SJSA1 (cell line): ENCODE results near the gene NCKAP5. TPM values are rescaled to one million over a fixed set of nuclear protein-coding genes. Genes with fewer than 3 reads are reported as not detected.

Experiments used
- DNase-seq, 2 experiments: peaks; one replicate each; pipeline ENCODE4 v3.0.0-alpha.2; 2015 to 2020; ENCODE audit warnings: low spot score in 2 of 2, low read depth in 1 of 2
- H3K27ac ChIP-seq: fragments of 250-450 bp; sonication (Bioruptor Pico); 2 replicates; pipeline ENCODE4 v1.5.1; 2020; ENCODE audit warnings: mild to moderate bottlenecking, moderate library complexity
- H3K27me3 ChIP-seq: fragments of 250-450 bp; sonication (Bioruptor Pico); replicated peaks from 2 replicates; pipeline ENCODE4 v1.5.1; 2020; ENCODE audit warnings: mild to moderate bottlenecking, moderate library complexity
- H3K36me3 ChIP-seq: fragments of 250-450 bp; sonication (Bioruptor Pico); 2 replicates; pipeline ENCODE4 v1.5.1; 2020; ENCODE audit warnings: mild to moderate bottlenecking
- H3K4me1 ChIP-seq: fragments of 250-450 bp; sonication (Bioruptor Pico); replicated peaks from 2 replicates; pipeline ENCODE4 v1.6.1; 2021; ENCODE audit warnings: mild to moderate bottlenecking
- H3K4me3 ChIP-seq: fragments of 250-450 bp; sonication (Bioruptor Pico); 2 replicates; pipeline ENCODE4 v1.5.1; 2020; ENCODE audit warnings: mild to moderate bottlenecking
- H3K9me3 ChIP-seq: fragments of 250-450 bp; sonication (Bioruptor Pico); replicated peaks from 2 replicates; pipeline ENCODE4 v1.5.1; 2020; ENCODE audit warnings: mild to moderate bottlenecking
- total RNA-seq: library from RNA; depleted of rRNA; stranded (reverse); fragments of >200 nt; shearing (Covaris generic); gene quantifications from 2 replicates; pipeline ENCODE4 v1.2.3, GENCODE V29; 2014

The NCKAP5 gene
- total RNA-seq, 1 experiment from 2014 or later = 2.5 TPM

DNA sequence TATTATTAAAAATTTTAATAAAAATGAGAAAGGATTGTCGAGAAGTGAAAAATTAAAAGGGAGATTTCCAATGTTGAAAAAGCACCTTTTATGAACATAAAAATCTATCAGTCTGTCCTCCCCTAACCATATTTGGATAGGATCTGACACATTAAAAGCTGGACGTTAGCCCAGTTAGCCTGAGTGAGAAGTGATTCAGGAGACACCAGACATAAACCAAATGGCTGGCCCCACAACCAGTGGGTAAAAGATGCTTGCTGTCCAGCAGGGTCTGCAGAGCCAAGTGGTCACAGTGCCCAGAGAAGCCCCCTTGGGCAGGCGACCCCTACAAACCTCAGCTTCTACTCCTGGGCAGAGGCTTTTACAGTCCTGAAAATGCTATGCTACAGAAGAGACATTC is 644.5 kb downstream of the NCKAP5 start:
- DNase-seq = no peak
- Histone ChIP-seq H3K4me1 (no peaks in the 10 kb centered on the region), H3K36me3 (no peaks in the 10 kb centered on the region), H3K9me3 (no peaks in the 10 kb centered on the region), H3K27me3 (no peaks in the 10 kb centered on the region), H3K4me3 (no peak overlapping the region), H3K27ac (no peak overlapping the region)

- H3K36me3 ChIP-seq = no peaks in the 10 kb centered on the region
- H3K4me1 ChIP-seq = no peaks in the 10 kb centered on the region
- DNase-seq = no peak
- H3K27ac ChIP-seq = no peak overlapping the region
- H3K9me3 ChIP-seq = no peaks in the 10 kb centered on the region
- no peak overlapping the region for H3K4me3 ChIP-seq
- H3K27me3 ChIP-seq = no peaks in the 10 kb centered on the region
Observed at GRCh38 chr2:132915812-132916549, 652.3 kb downstream of the NCKAP5 start.

DNA sequence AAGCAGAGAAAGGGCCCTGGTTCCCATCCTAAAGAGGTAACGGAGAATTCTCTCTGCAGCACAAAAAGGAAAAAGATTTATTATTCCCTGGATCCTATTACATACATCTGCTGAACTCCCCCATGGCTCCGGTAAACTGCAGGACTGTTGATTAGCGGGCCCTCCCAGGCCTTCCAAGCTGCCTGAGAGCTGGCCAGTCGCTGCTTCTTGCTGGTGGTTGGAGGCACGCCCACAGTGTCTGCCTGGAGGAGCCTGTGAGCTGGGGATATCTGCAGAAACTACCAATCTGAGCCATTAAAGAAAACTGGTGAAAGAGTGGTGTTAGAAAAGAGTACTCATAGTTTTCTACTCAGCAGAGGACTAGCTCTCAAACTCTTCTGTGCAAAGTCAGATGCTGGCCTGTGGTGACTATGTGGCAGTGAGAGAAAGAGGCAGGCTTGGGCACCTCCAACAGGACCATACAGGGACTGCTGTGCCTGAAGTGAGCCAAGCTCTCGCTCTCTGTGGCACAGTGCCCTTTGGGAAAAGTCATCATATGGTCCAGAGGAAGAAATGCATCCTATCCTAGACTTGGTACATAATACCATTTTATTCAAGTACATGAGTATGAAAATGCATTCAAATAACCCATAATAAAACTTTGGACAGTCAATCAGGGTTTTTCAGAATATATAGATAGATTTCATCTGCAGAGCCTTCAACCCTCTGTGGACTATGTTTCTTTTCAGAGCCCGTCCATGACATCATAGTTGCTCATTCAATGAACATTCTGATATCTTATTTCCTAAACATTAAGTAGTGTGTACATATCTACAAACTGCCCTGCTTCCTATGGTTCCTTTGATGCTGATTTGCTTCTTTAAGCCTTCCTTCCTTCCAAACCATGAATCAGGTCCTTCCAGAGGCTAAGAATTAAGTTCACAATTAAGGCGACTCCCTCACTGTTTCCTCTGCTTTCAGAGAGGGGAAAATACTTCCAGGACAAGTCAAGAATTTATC is 656.2 kb downstream of the NCKAP5 start:
- Histone ChIP-seq H3K4me1 (no peaks in the 10 kb centered on the region), H3K27me3 (no peaks in the 10 kb centered on the region), H3K27ac (no peak overlapping the region), H3K9me3 (no peaks in the 10 kb centered on the region), H3K36me3 (no peaks in the 10 kb centered on the region), H3K4me3 (no peak overlapping the region)
- DNase-seq = no peak

- H3K36me3 ChIP-seq = no peaks in the 10 kb centered on the region
- no peaks in the 10 kb centered on the region for H3K27me3 ChIP-seq
- no peak for DNase-seq
- no peak overlapping the region for H3K27ac ChIP-seq
- no peaks in the 10 kb centered on the region for H3K9me3 ChIP-seq
- H3K4me1 ChIP-seq = no peaks in the 10 kb centered on the region
- no peak overlapping the region for H3K4me3 ChIP-seq
Observed at GRCh38 chr2:132910432-132910831, 657.8 kb downstream of the NCKAP5 start.

DNA sequence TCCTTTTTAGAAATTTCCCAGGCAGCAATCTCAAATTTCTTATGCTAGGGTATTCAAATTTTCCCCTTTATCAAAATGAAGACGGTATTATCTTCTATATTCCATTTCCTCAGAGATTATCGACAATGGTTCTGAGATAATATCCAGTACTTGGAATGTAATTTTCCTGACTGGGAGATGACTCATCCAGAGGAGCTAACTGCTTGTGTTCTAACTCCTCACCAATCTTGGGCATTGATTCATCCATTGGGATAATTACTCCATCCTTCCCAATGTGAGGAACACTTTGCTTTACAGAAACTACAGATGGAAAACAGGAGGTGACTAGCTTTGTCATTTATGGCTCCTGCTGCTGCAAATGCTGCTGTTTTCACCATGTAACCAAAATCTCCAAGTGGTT is 658.8 kb downstream of the NCKAP5 start:
- no peak overlapping the region for H3K27ac ChIP-seq
- H3K9me3 ChIP-seq = no peaks in the 10 kb centered on the region
- H3K4me1 ChIP-seq = no peaks in the 10 kb centered on the region
- no peaks in the 10 kb centered on the region for H3K27me3 ChIP-seq
- H3K4me3 ChIP-seq = no peak overlapping the region
- no peak for DNase-seq
- no peaks in the 10 kb centered on the region for H3K36me3 ChIP-seq

DNA sequence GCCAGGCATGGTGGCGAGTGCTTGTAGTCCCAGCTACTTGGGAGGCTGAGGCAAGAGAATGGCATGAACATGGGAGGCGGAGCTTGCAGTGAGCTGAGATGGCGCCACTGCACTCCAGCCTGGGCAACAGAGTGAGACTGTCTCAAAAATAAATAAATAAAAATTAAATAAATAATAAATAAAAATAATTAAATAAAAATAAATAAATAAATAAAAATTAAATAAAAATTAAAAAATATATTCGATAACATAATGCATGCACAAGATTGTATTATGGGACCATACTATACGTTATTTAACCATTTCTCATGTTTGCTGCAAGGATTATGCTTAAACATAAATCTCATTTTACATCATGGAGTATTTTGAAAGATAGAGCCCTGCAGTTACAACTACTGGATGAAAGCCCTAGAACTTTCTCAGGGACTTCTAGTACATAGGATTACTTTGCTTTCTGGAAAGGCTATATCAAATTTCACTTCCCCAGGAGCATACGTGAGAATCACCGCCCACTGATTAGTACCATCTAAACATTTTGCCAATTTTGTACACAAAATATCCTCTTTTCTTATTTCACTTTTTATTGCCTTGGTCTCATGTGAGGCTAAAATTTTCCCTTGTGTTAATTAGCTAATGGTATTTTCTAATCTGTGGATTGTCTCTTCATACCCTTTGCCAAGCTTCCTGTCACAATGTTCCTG is 664.0 kb downstream of the NCKAP5 start:
- no peaks in the 10 kb centered on the region for H3K4me1 ChIP-seq
- no peak overlapping the region for H3K27ac ChIP-seq
- no peak overlapping the region for H3K4me3 ChIP-seq
- no peaks in the 10 kb centered on the region for H3K36me3 ChIP-seq
- no peak for DNase-seq
- H3K9me3 ChIP-seq = no peaks in the 10 kb centered on the region
- H3K27me3 ChIP-seq = no peaks in the 10 kb centered on the region

GRCh38 chr2:132902626-132903025 is 665.6 kb downstream of the NCKAP5 start:
- Histone ChIP-seq H3K27ac (no peak overlapping the region), H3K4me3 (no peak overlapping the region), H3K9me3 (no peaks in the 10 kb centered on the region), H3K27me3 (no peaks in the 10 kb centered on the region), H3K4me1 (no peaks in the 10 kb centered on the region), H3K36me3 (no peaks in the 10 kb centered on the region)
- no peak for DNase-seq

DNA sequence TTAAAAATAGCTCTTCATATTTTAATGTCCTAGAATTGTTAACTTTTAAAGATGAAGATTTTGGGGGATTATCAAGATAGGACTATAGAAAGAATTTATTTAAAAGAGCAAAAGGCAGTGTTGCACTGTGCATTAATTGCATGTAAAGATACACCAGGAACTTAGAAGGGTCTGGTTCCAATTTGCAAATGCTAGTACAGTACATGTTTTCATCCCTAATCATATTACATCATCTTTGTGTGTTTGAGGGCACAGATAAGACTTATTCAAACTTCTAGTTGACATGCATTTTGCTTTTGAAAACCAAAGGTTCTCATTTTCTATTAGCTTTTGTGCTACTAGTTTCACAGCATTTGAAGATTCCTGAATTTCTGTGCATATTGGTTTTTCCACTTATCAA is 666.6 kb downstream of the NCKAP5 start:
- H3K4me3 ChIP-seq = no peak overlapping the region
- no peaks in the 10 kb centered on the region for H3K36me3 ChIP-seq
- no peak for DNase-seq
- H3K4me1 ChIP-seq = no peaks in the 10 kb centered on the region
- no peaks in the 10 kb centered on the region for H3K9me3 ChIP-seq
- no peaks in the 10 kb centered on the region for H3K27me3 ChIP-seq
- H3K27ac ChIP-seq = no peak overlapping the region

GRCh38 chr2:132897111-132897510 is 671.2 kb downstream of the NCKAP5 start:
- H3K27ac ChIP-seq = no peak overlapping the region
- no peaks in the 10 kb centered on the region for H3K4me1 ChIP-seq
- no peak for DNase-seq
- no peaks in the 10 kb centered on the region for H3K36me3 ChIP-seq
- no peaks in the 10 kb centered on the region for H3K27me3 ChIP-seq
- H3K9me3 ChIP-seq = no peaks in the 10 kb centered on the region
- no peak overlapping the region for H3K4me3 ChIP-seq

DNA sequence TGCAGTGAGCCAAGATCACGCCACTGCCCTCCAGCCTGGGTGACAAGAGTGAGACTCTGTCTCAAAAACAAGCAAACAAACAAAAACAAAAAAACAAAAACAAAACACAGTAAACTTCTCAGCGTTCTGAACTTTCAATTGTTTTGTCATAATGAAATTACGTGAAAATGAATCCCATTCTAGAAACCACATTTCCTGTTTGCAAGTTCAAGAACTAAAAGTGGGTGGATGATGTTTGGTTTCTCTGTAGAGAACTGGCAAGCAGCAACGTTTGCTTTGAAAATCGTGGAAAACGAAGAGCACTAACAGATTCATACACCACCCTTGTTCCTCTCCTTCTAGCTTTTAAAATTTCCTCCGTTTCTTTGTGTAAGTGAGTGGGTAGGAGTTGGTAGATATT is 672.2 kb downstream of the NCKAP5 start:
- Histone ChIP-seq H3K27me3 (no peaks in the 10 kb centered on the region), H3K9me3 (no peaks in the 10 kb centered on the region), H3K27ac (no peak overlapping the region), H3K36me3 (no peaks in the 10 kb centered on the region), H3K4me3 (no peak overlapping the region), H3K4me1 (no peaks in the 10 kb centered on the region)
- DNase-seq = no peak

DNA sequence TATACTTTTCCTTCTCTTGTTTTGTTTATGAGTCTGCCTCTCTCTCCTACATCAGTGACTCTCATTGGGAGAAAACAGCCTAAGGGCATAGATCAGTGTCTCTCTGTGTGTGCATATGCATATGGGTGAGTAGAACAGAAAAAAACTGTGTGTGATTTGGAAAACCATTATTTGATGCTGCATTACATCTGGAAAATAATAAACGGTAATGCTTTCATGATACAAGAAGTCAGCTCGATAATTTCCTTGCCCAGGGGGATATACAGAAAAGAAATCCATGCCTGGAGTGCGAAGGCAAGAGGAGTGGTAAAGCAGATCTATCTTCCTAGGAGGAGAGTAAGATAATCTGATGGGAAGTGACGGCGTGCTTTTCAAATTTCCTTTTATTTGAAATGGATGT is 676.8 kb downstream of the NCKAP5 start:
- Histone ChIP-seq H3K9me3 (no peaks in the 10 kb centered on the region), H3K27me3 (no peaks in the 10 kb centered on the region), H3K4me3 (no peak overlapping the region), H3K27ac (no peak overlapping the region), H3K36me3 (no peaks in the 10 kb centered on the region), H3K4me1 (no peaks in the 10 kb centered on the region)
- no peak for DNase-seq

DNA sequence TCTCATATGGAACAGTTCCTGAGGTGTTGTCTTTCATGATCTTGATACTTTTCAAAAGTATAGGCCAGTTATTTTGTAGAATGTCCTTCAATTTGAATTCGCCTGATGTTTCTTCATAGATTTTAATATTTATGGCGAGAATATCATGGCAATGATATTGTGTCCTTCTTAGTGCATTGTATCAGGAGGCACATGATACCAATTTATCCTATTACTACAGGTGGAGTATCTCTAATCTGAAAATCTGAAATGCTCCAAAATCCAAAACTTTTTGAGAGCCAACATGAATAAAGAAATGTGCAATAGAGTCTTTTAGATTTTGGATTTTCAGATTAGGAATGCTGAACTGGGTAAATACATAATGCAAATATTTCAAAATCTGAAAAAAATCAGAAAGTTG is 681.7 kb downstream of the NCKAP5 start:
- Histone ChIP-seq H3K4me3 (no peak overlapping the region), H3K27me3 (no peaks in the 10 kb centered on the region), H3K36me3 (no peaks in the 10 kb centered on the region), H3K4me1 (no peaks in the 10 kb centered on the region), H3K27ac (no peak overlapping the region), H3K9me3 (no peaks in the 10 kb centered on the region)
- DNase-seq = no peak

GRCh38 chr2:132884705-132885104 is 683.6 kb downstream of the NCKAP5 start:
- no peaks in the 10 kb centered on the region for H3K27me3 ChIP-seq
- no peaks in the 10 kb centered on the region for H3K4me1 ChIP-seq
- no peak overlapping the region for H3K27ac ChIP-seq
- H3K4me3 ChIP-seq = no peak overlapping the region
- no peaks in the 10 kb centered on the region for H3K36me3 ChIP-seq
- DNase-seq = no peak
- no peaks in the 10 kb centered on the region for H3K9me3 ChIP-seq

- no peak overlapping the region for H3K27ac ChIP-seq
Observed at GRCh38 chr2:132884292-132884691, 684.0 kb downstream of the NCKAP5 start.

More at GRCh38 chr2:132884292-132884691, 684.0 kb downstream of the NCKAP5 start:
- Histone ChIP-seq H3K9me3 (no peaks in the 10 kb centered on the region), H3K4me1 (no peaks in the 10 kb centered on the region), H3K36me3 (no peaks in the 10 kb centered on the region), H3K4me3 (no peak overlapping the region), H3K27me3 (no peaks in the 10 kb centered on the region)
- DNase-seq = no peak
